Measurements from ENCODE around the gene PCDHGA2. TPM values are rescaled to one million over a fixed set of nuclear protein-coding genes. Genes with fewer than 3 reads are reported as not detected.
"Not testable (repeated sequence)": the region's sequence is repeated elsewhere in the genome, so short reads cannot be mapped to it uniquely, and the experiment has no call there.

PCDHGA2 gene
- total RNA-seq = 1 to 10 TPM in 1 of 4 donors, under 1 TPM in 3; 0.15 to 2.9 (median 0.61) TPM

DNA sequence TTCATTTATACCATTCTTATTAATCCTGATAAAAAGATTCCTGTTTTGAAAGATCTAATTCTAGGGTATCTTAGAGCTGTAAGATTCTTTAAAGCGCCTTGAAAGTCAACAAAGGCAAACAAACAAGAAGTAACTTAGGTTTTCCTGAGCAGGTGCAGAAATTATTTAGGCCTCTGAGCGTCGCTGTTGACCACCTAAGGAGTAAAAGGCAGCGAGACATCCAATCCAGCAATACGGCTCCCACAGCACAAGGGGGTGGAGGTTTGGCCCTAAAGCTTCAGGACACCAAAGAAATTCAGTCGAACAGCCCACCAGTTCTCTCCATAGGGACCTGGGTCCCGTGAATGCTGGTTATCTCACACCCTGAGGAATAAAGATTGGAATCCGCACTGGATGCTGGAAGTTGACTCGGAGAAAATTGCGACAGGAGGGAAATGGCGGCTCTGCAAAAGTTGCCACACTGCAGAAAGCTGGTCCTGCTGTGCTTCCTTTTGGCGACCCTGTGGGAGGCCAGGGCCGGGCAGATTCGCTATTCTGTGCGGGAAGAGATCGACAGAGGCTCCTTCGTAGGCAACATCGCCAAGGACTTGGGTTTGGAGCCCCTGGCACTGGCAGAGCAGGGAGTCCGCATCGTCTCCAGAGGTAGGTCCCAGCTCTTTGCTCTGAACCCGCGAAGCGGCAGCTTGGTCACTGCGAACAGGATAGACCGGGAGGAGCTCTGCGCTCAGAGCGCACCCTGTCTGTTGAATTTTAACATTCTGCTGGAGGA, at the start of gene PCDHGA2:
Gene PCDHGA2, plus strand, starts transcription at position 223 of the 769 bp plus-strand sequence.
- Histone ChIP-seq H3K4me3 (peak within 1 kb of the TSS in 3 of 4 donors; percentile 22 to 46 (median 34)), H3K36me3 (no peaks in the 10 kb centered on the region), H3K9me3 (peaks cover 0 to 70% (median 47%) of the 10 kb centered on the region in 3 donors), H3K4me1 (peaks cover 0 to 7% (median 0%) of the 10 kb centered on the region in 3 donors), H3K27me3 (peaks cover 0 to 63% (median 0%) of the 10 kb centered on the region in 4 donors), H3K27ac (no peak within 1 kb of the TSS)
- DNase-seq = no peak
- intact Hi-C loops (cut with DNase I) = no loop called here
- no peak for TF ChIP-seq POLR2A (IDR thresholded peaks at IDR 0.05)
- TF ChIP-seq, protein P1, sequence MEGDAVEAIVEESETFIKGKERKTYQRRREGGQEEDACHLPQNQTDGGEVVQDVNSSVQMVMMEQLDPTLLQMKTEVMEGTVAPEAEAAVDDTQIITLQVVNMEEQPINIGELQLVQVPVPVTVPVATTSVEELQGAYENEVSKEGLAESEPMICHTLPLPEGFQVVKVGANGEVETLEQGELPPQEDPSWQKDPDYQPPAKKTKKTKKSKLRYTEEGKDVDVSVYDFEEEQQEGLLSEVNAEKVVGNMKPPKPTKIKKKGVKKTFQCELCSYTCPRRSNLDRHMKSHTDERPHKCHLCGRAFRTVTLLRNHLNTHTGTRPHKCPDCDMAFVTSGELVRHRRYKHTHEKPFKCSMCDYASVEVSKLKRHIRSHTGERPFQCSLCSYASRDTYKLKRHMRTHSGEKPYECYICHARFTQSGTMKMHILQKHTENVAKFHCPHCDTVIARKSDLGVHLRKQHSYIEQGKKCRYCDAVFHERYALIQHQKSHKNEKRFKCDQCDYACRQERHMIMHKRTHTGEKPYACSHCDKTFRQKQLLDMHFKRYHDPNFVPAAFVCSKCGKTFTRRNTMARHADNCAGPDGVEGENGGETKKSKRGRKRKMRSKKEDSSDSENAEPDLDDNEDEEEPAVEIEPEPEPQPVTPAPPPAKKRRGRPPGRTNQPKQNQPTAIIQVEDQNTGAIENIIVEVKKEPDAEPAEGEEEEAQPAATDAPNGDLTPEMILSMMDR (IDR thresholded peaks at IDR 0.05) = peak in 4 of 6 experiments; percentile 10 to 40 (median 18)
- 27 to 28% methylated on average over 18 to 24 of the region's 27 CpGs for WGBS, 2 donors

DNA sequence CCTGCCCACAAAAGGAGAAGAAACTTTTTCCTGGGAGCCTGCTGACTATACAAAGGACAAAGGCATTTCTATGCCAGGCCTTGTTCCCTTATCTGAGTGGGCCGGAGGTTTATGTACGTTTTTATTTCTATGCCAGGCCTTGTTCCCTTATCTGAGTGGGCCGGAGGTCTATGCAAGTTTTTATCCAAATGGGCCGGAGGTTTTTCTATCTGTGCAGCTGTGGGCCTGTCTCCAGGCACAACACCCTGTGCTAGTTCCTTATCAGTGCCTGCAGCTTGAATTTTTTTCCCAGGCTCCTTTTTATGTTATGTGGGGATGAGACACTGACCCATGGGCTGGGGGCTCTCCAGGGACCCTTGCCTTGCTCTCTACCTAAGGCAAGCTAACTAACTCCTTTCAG, 40.2 kb upstream of the PCDHGA2 start:
- Histone ChIP-seq H3K9me3 (peaks cover 0 to 100% (median 69%) of the 10 kb centered on the region in 3 donors), H3K4me3 (no peak overlapping the region), H3K36me3 (peaks cover 0 to 16% (median 0%) of the 10 kb centered on the region in 3 donors), H3K4me1 (no peaks in the 10 kb centered on the region), H3K27me3 (no peaks in the 10 kb centered on the region), H3K27ac (no peak overlapping the region)
- intact Hi-C loops (cut with DNase I) = no loop called here
- 86 to 96% methylated on average over 4 of the region's 4 CpGs for WGBS, 2 donors
- TF ChIP-seq, protein P1 (IDR thresholded peaks at IDR 0.05) = no peak
- TF ChIP-seq POLR2A (IDR thresholded peaks at IDR 0.05) = no peak
- no peak for DNase-seq

DNA sequence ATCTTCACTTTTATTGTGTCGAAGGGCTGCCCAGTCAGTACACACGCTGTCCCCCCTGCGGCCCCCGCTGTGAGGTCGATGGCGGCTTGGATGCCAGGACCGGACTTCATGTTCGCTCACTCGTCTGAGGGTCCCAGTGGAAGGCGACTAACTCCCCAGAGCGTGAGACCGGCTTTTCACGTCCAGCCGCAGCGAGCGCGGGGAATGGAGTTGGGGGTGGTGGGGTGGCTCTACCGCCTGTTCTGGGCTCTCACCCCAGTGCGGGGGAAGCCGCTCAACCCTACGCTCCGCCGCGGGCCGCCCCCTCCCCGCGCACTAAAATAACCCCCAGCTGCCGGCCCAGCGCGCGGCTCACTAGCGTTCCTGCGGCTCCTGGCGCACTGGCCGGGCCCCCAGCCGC, 34.8 kb upstream of the PCDHGA2 start, which contains the start of gene SLC25A2:
Gene SLC25A2, minus strand, starts transcription at position 294 of the 400 bp plus-strand sequence. Its CDS starts 184 bp downstream, at position 110.
- 48 to 57% methylated on average over 5 to 11 of the region's 36 CpGs for WGBS, 2 donors
- Histone ChIP-seq H3K36me3 (peaks cover 0 to 7% (median 0%) of the 10 kb centered on the region in 3 donors), H3K4me1 (no peaks in the 10 kb centered on the region), H3K4me3 (peak within 1 kb of the TSS in 1 of 4 donors; percentile 10), H3K27ac (no peak within 1 kb of the TSS), H3K27me3 (no peaks in the 10 kb centered on the region), H3K9me3 (peaks cover 0 to 100% (median 85%) of the 10 kb centered on the region in 3 donors)
- TF ChIP-seq, protein P1 (IDR thresholded peaks at IDR 0.05) = no peak
- TF ChIP-seq POLR2A (IDR thresholded peaks at IDR 0.05) = no peak
- DNase-seq = no peak
- intact Hi-C loops (cut with DNase I) = no loop called here

DNA sequence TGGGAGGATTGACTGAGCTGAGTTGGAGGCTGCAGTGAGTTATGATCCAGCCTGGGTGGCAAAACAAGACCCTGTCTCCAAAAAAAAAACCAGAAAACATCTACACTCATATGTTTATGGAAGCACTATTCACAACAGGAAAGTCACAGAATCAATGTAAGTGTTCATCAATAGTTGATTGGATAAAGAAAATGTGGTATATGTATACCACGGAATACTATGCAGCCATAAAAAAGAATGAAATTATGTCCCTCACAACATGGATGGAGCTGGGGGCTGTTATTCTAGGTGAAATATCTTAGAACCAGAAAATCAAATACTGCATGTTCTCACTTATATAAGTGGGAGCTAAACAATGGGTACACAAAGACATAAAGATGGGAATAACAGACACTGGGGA, 31.9 kb upstream of the PCDHGA2 start:
- TF ChIP-seq, protein P1 (IDR thresholded peaks at IDR 0.05) = no peak
- TF ChIP-seq POLR2A (IDR thresholded peaks at IDR 0.05) = no peak
- 95 to 100% methylated on average over 1 of the region's 1 CpG for WGBS, 2 donors
- intact Hi-C loops (cut with DNase I) = no loop called here
- Histone ChIP-seq H3K9me3 (peaks cover 0 to 100% (median 76%) of the 10 kb centered on the region in 3 donors), H3K27me3 (no peaks in the 10 kb centered on the region), H3K36me3 (peaks cover 0 to 10% (median 0%) of the 10 kb centered on the region in 3 donors), H3K4me3 (no peak overlapping the region), H3K27ac (no peak overlapping the region), H3K4me1 (no peaks in the 10 kb centered on the region)
- DNase-seq = no peak

DNA sequence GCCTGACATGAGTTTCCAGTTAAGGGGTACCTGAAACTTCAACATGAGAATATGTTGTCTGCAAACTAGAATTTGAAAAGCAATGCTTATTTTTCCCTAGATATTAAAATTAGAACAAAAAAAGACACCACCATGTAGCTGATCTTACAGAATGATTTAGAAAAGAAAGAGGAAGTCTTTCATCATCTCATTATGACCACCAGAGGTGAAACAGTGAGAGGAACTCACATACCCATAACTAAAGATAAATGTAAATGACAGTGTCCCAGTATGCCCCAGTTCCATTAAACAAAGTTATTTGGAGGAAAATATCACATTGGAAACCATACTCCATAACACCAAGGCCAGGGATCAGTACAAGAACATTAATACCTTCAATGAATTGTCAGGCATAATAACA, 24.8 kb upstream of the PCDHGA2 start:
- H3K36me3 ChIP-seq = peaks cover 0 to 59% (median under 1%) of the 10 kb centered on the region in 3 donors
- no peaks in the 10 kb centered on the region for H3K4me1 ChIP-seq
- H3K9me3 ChIP-seq = peaks cover 10 to 100% (median 82%) of the 10 kb centered on the region in 3 donors
- TF ChIP-seq POLR2A (IDR thresholded peaks at IDR 0.05) = no peak
- TF ChIP-seq, protein P1 (IDR thresholded peaks at IDR 0.05) = no peak
- no peak overlapping the region for H3K27ac ChIP-seq
- no peaks in the 10 kb centered on the region for H3K27me3 ChIP-seq
- no peak for DNase-seq
- intact Hi-C loops (cut with DNase I) = no loop called here
- no peak overlapping the region for H3K4me3 ChIP-seq

DNA sequence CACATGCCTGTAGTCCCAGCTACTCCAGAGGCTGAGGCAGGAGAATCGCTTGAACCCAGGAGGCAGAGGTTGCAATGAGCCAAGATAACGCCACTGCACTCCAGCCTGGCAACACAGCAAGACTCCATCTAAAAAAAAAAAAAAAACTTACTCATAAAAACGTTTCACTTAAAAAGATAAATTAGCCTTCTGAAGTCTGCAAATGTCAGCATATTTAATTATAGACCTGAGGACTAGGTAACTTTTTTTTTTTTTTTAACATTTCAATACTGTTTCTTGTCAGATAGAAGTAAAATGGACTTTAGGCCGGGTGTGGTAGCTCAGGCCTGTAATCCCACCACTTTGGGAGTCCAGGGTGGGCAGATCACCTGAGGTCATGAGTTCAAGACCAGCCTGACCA, 21.6 kb upstream of the PCDHGA2 start:
- 77 to 86% methylated on average over 4 of the region's 4 CpGs for WGBS, 2 donors
- DNase-seq = not testable (repeated sequence)

More for the DNA sequence above, 21.6 kb upstream of the PCDHGA2 start:
- H3K27ac ChIP-seq; H3K27me3 ChIP-seq; intact Hi-C loops (cut with DNase I); H3K4me3 ChIP-seq: not testable (repeated sequence)
- Histone ChIP-seq H3K4me1 (peaks cover 0 to 13% (median 4%) of the 10 kb centered on the region in 3 donors), H3K9me3 (peaks cover 19 to 99% (median 86%) of the 10 kb centered on the region in 3 donors), H3K36me3 (peaks cover 5 to 64% (median 10%) of the 10 kb centered on the region in 3 donors)
